Measurements from ENCODE around the gene PRLH.

The PRLH gene

DNA sequence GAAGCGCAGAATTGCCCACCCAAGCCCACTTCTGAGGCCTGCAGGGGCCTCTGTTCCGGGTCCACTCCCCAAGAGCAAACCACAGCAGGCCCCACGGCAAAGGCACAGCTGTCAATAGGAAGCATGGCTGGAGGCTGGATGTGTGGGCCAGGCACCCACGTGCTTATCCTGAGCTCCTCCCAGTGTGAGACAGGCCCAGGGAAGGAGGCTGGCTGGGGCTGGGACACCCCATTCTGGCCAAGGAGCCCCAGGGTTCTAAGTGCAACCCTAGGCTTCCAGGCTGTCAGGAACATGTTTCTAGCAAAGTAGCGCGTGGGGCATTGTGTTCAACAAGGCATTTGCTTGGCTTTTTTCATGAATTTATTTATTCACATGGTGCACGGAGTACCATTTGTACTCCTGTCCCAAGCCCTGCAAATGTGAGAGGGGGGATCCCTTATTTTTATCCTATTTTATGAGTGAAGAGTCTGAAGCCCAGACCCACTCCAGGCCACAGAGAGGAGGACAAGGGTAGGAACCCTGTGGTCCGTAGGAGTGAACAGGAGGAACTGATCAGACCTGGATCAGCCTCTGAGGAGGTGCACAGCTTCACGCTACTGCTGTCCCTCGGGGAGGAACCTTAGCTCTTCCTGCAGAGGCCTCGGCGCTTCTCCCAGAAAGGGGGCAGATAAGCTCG lies 30.3 kb downstream of the PRLH start:
- TF ChIP-seq, protein P1, sequence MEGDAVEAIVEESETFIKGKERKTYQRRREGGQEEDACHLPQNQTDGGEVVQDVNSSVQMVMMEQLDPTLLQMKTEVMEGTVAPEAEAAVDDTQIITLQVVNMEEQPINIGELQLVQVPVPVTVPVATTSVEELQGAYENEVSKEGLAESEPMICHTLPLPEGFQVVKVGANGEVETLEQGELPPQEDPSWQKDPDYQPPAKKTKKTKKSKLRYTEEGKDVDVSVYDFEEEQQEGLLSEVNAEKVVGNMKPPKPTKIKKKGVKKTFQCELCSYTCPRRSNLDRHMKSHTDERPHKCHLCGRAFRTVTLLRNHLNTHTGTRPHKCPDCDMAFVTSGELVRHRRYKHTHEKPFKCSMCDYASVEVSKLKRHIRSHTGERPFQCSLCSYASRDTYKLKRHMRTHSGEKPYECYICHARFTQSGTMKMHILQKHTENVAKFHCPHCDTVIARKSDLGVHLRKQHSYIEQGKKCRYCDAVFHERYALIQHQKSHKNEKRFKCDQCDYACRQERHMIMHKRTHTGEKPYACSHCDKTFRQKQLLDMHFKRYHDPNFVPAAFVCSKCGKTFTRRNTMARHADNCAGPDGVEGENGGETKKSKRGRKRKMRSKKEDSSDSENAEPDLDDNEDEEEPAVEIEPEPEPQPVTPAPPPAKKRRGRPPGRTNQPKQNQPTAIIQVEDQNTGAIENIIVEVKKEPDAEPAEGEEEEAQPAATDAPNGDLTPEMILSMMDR (IDR thresholded peaks at IDR 0.05; ENCODE audit: control extremely low read depth, extremely low read depth, low read depth, missing control alignments) = no peak
- CTCF ChIA-PET = interaction anchor here (0.8 kb wide), 1 partner anchor 157 kb away, joined by 3 read pairs; no protein-coding TSS in a partner anchor
- POLR2A ChIA-PET = no interaction called here
- no peak for DNase-seq (ENCODE audit: extremely low spot score)

DNA sequence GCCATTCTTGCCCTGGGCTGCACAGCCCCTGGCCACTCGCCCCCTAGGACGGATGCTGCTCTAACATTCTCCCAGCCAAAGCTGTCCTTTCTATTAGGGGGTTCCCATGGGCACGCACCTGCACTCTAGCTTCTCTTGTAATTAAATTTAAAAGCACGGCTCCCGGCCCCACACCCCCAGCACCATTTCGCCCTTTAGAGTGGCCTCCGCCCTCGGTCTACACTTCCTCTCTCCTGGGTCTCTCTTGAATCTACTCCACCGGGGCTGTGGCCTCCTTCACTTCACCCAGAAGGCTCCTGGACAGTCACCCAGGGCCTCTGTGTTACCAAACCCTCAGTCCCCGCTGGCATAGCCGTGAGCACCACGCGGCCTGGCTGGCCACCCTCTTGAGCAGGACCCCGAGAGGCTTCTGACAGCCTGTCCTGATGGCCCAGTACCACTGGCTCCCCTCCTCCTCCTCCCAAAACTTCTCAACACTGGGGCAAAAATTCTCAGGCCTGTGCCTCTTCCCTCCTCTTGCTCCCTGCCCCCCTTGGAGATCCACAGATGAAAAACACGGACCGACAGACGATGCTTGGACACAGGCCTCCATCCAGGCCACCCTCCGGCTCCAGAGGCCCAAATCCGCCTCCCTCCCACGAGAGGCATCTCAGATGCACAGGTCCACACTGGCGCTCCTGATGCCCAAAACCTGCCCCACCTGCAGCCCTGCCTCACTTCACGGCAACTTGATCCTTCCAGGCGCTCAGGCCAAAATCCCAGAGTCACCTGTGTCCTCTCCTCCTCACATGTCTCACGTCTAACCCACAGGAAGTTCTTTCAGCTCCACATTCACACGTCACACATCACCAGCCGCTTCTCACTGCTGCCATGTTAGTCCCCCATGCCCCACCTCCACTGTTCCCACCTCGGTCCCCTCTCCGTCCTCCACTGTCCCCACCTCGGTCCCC lies 31.1 kb downstream of the PRLH start:
- no peak for DNase-seq (ENCODE audit: extremely low spot score)
- POLR2A ChIA-PET = no interaction called here
- CTCF ChIA-PET = interaction anchor here (0.8 kb wide), 1 partner anchor 156 kb away, joined by 3 read pairs; no protein-coding TSS in a partner anchor
- TF ChIP-seq, protein P1 (IDR thresholded peaks at IDR 0.05; ENCODE audit: control extremely low read depth, extremely low read depth, low read depth, missing control alignments) = no peak

DNA sequence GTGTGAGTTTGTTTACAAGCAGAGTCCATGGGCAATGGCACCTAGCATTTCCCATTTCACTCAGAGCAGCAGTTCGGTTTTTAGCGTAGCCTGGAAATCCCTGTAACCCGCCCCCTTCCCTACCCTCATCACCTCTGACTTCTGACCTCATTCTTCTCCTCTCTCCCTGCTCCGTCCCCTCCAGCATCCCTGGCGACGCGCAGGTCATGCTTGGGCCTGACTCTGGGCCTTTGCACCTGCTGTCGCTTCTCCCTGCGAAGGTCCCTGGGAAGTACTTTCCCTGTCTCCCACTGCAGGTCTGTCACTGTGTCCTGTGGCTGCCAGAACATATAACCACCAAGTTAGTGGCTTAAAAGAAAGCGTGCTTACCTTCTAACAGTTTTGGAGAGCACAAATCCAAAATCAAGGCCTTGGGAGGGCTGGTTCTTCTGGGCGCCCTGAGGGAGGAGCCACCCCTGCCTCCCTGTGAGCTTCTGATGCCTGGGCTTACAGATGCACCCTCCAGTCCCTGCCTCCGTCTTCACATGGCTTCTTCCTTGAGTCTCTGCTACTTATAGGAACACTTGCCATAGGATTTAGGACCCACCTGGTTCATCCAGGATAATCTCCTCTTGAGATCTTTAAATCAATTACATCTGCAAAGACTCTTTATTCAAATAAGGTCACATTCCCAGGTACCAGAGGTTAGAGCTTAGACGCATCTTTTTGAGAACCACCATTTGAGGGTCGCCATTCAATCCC lies 32.3 kb downstream of the PRLH start:
- CTCF ChIA-PET = interaction anchor here (1.2 kb wide), 1 partner anchor 49 kb away, joined by 3 read pairs; no protein-coding TSS in a partner anchor
- TF ChIP-seq, protein P1 (IDR thresholded peaks at IDR 0.05; ENCODE audit: control extremely low read depth, extremely low read depth, low read depth, missing control alignments) = no peak
- POLR2A ChIA-PET = no interaction called here
- DNase-seq (ENCODE audit: extremely low spot score) = no peak

DNA sequence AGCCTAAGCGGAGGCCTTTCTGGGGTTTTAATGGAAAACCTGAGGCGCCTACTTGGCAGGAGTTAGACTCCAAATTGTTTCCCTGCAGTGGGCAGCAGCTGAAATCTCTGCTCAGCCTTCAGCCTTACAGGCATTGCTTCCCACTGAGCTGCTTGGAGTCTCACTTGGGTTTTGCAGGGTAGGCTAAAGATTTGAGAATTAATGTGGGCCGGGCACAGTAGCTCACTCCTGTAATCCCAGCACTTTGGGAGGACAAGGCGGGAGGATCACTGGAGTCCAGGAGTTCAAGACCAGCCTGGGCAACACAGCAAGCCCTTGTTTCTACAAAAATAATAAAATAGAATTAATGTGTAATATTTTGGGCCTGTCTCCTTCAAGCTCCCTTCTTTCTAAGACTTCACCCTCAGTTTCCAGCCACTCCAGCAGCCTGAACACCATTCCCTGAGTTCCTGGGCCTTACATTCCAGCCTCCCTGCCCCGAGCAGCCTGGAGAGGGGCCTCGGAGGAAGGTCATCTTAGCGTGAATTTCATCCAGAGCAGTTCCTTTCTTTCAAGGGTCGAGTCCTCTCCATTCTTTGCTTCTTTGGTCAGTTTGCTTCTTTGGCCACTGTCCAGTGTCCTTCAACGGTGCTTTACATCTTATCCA lies 33.2 kb downstream of the PRLH start:
- CTCF ChIA-PET = interaction anchor here (1.1 to 1.2 kb wide), 2 partner anchors 7 to 49 kb away, joined by 3 read pairs; no protein-coding TSS in a partner anchor
- POLR2A ChIA-PET = no interaction called here
- DNase-seq (ENCODE audit: extremely low spot score) = no peak
- TF ChIP-seq, protein P1 (IDR thresholded peaks at IDR 0.05; ENCODE audit: control extremely low read depth, extremely low read depth, low read depth, missing control alignments) = no peak

DNA sequence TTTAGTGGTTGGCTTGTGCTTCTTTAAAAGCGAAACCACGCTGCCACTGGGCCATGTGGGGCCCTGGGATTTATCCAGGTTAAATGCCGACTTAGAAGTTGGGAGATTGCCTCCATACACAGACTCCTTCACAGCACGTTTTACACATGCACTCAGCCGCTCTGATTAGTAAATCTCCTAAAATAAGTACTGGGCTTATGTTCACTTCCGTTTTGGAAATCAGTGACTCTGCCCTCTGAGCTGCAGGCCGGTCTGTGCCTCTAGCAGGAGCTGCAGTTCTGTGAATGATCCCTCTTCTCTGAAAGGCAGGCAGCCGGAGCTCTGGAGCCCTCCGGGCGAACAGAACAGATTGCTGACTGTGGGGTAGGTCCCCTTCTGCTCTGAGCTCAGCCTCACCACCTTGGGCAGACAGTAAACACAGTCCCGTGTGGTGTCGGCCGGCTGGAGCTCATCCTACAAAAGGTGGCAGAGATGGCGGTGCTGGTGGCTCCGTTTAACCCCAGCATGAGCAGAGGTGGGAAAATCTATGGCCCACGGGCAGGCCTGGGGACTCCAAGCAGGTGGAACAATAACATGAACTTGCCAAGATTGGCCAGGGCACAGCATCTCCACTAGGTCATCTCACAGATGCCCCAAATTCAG lies 34.0 kb downstream of the PRLH start:
- DNase-seq (ENCODE audit: extremely low spot score) = no peak
- TF ChIP-seq, protein P1 (IDR thresholded peaks at IDR 0.05; ENCODE audit: control extremely low read depth, extremely low read depth, low read depth, missing control alignments) = no peak
- ChIA-PET POLR2A (no interaction called here), CTCF (interaction anchor here (1.1 to 1.2 kb wide), 3 partner anchors 8 to 145 kb away, joined by 3 read pairs; no protein-coding TSS in a partner anchor)

Data from GM10248 (cell line).